A549 (cell line): ENCODE results near the gene SPHK1. TPM values are rescaled to one million over a fixed set of nuclear protein-coding genes. Genes with fewer than 3 reads are reported as not detected.

Source experiments
- ATAC-seq, 2 experiments: fragments of 200-7000 bp in 1 of 2; fragments of >200 bp in 1 of 2; cut with Nextera tagmentation in 1 of 2; cut with Tn5 transposase in 1 of 2; 3 replicates each; pipeline versions ENCODE4 v1.8.0 to v1.9.1; 2018 to 2020; ENCODE audit warnings: mild to moderate bottlenecking in 1 of 2, moderate library complexity in 1 of 2
- CTCF ChIA-PET: fragments of 300-600 bp; sonication (Branson Sonifier 250); formaldehyde crosslinking; extraction: SDS; loops from one replicate; lab custom pipeline; 2021; ENCODE audit warnings: antibody characterized with exemption, inconsistent platforms; lab: Yijun Ruan, JAX
- POLR2A ChIA-PET: fragments of 350-600 bp; formaldehyde crosslinking; extraction: SDS; loops from one replicate; lab custom pipeline; 2021; ENCODE audit warnings: antibody characterized with exemption, inconsistent platforms; lab: Yijun Ruan, JAX
- DNase-seq, 2 experiments: peaks; one replicate each; pipeline versions ENCODE4 v3.0.0 to v3.0.0-alpha.2; 2011 to 2016; ENCODE audit warnings: low read depth in 1 of 2, low spot score in 1 of 2
- FAIRE-seq: peaks from 2 replicates; lab custom pipeline; 2011; peaks lifted over from hg19 to GRCh38; lab: Jason Lieb, UNC
- H3K27ac ChIP-seq, 2 experiments: fragments of >200 bp; sonication (Bioruptor Twin); formaldehyde crosslinking; 3 replicates each; pipeline ENCODE4 v1.5.1; 2016 to 2017
- H3K4me1 ChIP-seq: fragments of >200 bp; sonication (Bioruptor Twin); formaldehyde crosslinking; 3 replicates; pipeline ENCODE4 v1.6.1; 2016
- H3K4me2 ChIP-seq: fragments of >200 bp; sonication (Bioruptor Twin); formaldehyde crosslinking; 3 replicates; pipeline ENCODE4 v1.6.1; 2016
- H3K4me3 ChIP-seq: fragments of >200 bp; sonication (Bioruptor Twin); formaldehyde crosslinking; 3 replicates; pipeline ENCODE4 v1.5.1; 2016
- H3K9me3 ChIP-seq: fragments of >200 bp; sonication (Bioruptor Twin); formaldehyde crosslinking; 3 replicates; pipeline ENCODE4 v1.6.1; 2016
- CHD2 ChIP-seq: fragments of 150-350 bp; IDR thresholded peaks from 2 replicates; pipeline ENCODE4 v1.6.1; 2014; ENCODE audit warnings: low read length; ENCODE audit not compliant: partially characterized antibody
- CTCF ChIP-seq: fragments of >200 bp; sonication (Bioruptor Twin); formaldehyde crosslinking; IDR thresholded peaks from 3 replicates; pipeline ENCODE4 v1.5.1; 2016
- ELK1 ChIP-seq: fragments of 150-350 bp; IDR thresholded peaks from 2 replicates; pipeline ENCODE4 v1.6.1; 2014; ENCODE audit warnings: low read depth, mild to moderate bottlenecking, low read length
- FOSB ChIP-seq: fragments of 250-450 bp; sonication (Bioruptor Pico); IDR thresholded peaks from 2 replicates; pipeline ENCODE4 v1.5.0; 2020; ENCODE audit warnings: mild to moderate bottlenecking, moderate library complexity
- FOSL2 ChIP-seq, 2 experiments: fragments of 450-650 bp in 1 of 2; fragments of >200 bp in 1 of 2; sonication (Bioruptor Twin) in 1 of 2; formaldehyde crosslinking; IDR thresholded peaks; 2 replicates each; pipeline versions ENCODE4 v1.5.0 to v1.6.1; 2016 to 2020; ENCODE audit warnings: mild to moderate bottlenecking in 1 of 2, moderate library complexity in 1 of 2
- HDAC2 ChIP-seq: fragments of 200-600 bp; sonication (generic); IDR thresholded peaks from 2 replicates; pipeline ENCODE4 v1.6.1; 2016
- HOXA7 ChIP-seq: fragments of 250-450 bp; sonication (Bioruptor Pico); IDR thresholded peaks from 2 replicates; pipeline ENCODE4 v1.5.0; 2020; ENCODE audit warnings: mild to moderate bottlenecking, moderate library complexity
- HOXB5 ChIP-seq: fragments of 250-450 bp; sonication (Bioruptor Pico); IDR thresholded peaks from 2 replicates; pipeline ENCODE4 v1.5.0; 2020; ENCODE audit warnings: mild to moderate bottlenecking, moderate library complexity
- KDM1A ChIP-seq: fragments of 200-600 bp; sonication (generic); IDR thresholded peaks from 2 replicates; pipeline ENCODE4 v1.6.1; 2016; ENCODE audit warnings: low read depth, mild to moderate bottlenecking
- MAFK ChIP-seq: fragments of 450-650 bp; IDR thresholded peaks from 2 replicates; pipeline ENCODE4 v1.6.1; 2014; ENCODE audit not compliant: partially characterized antibody
- NPAS2 ChIP-seq: fragments of 250-450 bp; sonication (Bioruptor Pico); IDR thresholded peaks from 2 replicates; pipeline ENCODE4 v1.8.0; 2022; ENCODE audit warnings: mild to moderate bottlenecking, moderate library complexity, borderline replicate concordance
- NR3C1 ChIP-seq: fragments of >200 bp; sonication (Bioruptor Twin); formaldehyde crosslinking; IDR thresholded peaks from 3 replicates; pipeline ENCODE4 v1.6.1; 2017
- REST ChIP-seq: fragments of 200-600 bp; sonication (generic); IDR thresholded peaks from 2 replicates; pipeline ENCODE4 v1.6.1; 2016; ENCODE audit warnings: antibody characterized with exemption, mild to moderate bottlenecking, moderate library complexity
- TP53 ChIP-seq: fragments of 250-450 bp; sonication (Bioruptor Pico); IDR thresholded peaks from 2 replicates; pipeline ENCODE4 v1.5.0; 2021; ENCODE audit warnings: mild to moderate bottlenecking, moderate library complexity
- ZFP36 ChIP-seq: fragments of 450-650 bp; IDR thresholded peaks from 2 replicates; pipeline ENCODE4 v1.6.1; 2014; ENCODE audit warnings: borderline replicate concordance; ENCODE audit not compliant: partially characterized antibody
- ZNF302 ChIP-seq: fragments of 250-450 bp; sonication (Bioruptor Pico); IDR thresholded peaks from 2 replicates; pipeline ENCODE4 v1.9.0; 2021; ENCODE audit warnings: inconsistent platforms, mild to moderate bottlenecking, moderate library complexity
- WGBS: methylation state at CpG from one replicate; pipeline ENCODE4 v1.1.6; 2017; ENCODE audit errors: missing lambda C conversion rate; 5-methylcytosine and 5-hydroxymethylcytosine counted together
- polyA plus RNA-seq, 4 experiments: library from polyadenylated mRNA; depleted of rRNA in 3 of 4; stranded (reverse); fragments of >200 nt; fragmentation: RNase III in 1 of 4; extraction: RNeasy Plus Mini Kit Qiagen cat#74134 plus additional on column Dnase treatment in 1 of 4; gene quantifications; 2 replicates in 3 of 4; 3 replicates in 1 of 4; pipeline ENCODE4 v1.2.3, GENCODE V29; 2011 to 2017

SPHK1 gene
- polyA plus RNA-seq, 2 of the 4 experiments (the other 2 are of a cell fraction), result 4.6 to 14.9 TPM

GRCh38 chr17:76371656-76372628 lies 12.5 kb upstream of the SPHK1 start:
- CTCF ChIA-PET, result interaction anchor here (0.7 to 29.4 kb wide), 8 partner anchors 10 to 921 kb away, joined by 3 to 899 read pairs (median 7); partner anchors contain the start of gene SPHK1
- Histone ChIP-seq H3K4me2 (no peak overlapping the region), H3K9me3 (no peaks in the 10 kb centered on the region), H3K4me3 (no peak overlapping the region), H3K4me1 (peaks cover 15% of the 10 kb centered on the region; the same call in 2 of the 3 replicates), H3K27ac (no peak overlapping the region)
- DNase-seq (peak in 1 of 2 experiments; percentile 65), FAIRE-seq (no peak), ATAC-seq (no peak)
- TF ChIP-seq TP53, result no peak
- TF ChIP-seq KDM1A, result no peak
- no peak for TF ChIP-seq ELK1
- TF ChIP-seq NR3C1, result no peak
- peak; percentile 72 for TF ChIP-seq MAFK
- no peak for TF ChIP-seq CHD2
- TF ChIP-seq ZFP36, result no peak
- no peak for TF ChIP-seq HDAC2
- TF ChIP-seq FOSL2 (IDR thresholded peaks at IDR 0.05), result no peak
- peak; percentile 28; the same call in 1 of the 2 replicates for TF ChIP-seq FOSL2 (CRISPR knock-in tag; IDR thresholded peaks at IDR 0.05)
- no peak for TF ChIP-seq HOXA7
- TF ChIP-seq FOSB (CRISPR knock-in tag), result no peak
- TF ChIP-seq REST, result no peak
- TF ChIP-seq, all 56 proteins: peak for 2
- whole genome bisulfite sequencing, result 77% methylated on average over 16 of the region's 16 CpGs
- POLR2A ChIA-PET, result interaction anchor here (0.7 kb wide), 1 partner anchor 75 kb away, joined by 4 read pairs; no protein-coding TSS in a partner anchor

- WGBS, result 77% methylated on average over 8 of the region's 8 CpGs
- Histone ChIP-seq H3K4me3 (no peak overlapping the region), H3K4me2 (no peak overlapping the region), H3K9me3 (no peaks in the 10 kb centered on the region), H3K27ac (no peak overlapping the region), H3K4me1 (peaks cover 10% of the 10 kb centered on the region; the same call in 2 of the 3 replicates)
- ChIA-PET CTCF (interaction anchor here (0.5 to 43.2 kb wide), 7 partner anchors 9 to 226 kb away, joined by 3 to 1094 read pairs (median 5); partner anchors contain the start of genes PRPSAP1 and SPHK1), POLR2A (interaction anchor here (1.8 kb wide), 1 partner anchor 9 kb away, joined by 10 read pairs; the partner anchor contains the start of gene SPHK1)
- no peak for DNase-seq
- no peak for FAIRE-seq
- no peak for TF ChIP-seq CTCF
- TF ChIP-seq HOXB5 (CRISPR knock-in tag), result no peak
- no peak for TF ChIP-seq ZNF302 (CRISPR knock-in tag)
- TF ChIP-seq NPAS2, result no peak
- ATAC-seq, result peak in 1 of 2 experiments; percentile 15; a peak in 1 of 6 replicates
Measured at GRCh38 chr17:76376318-76377133, 7.9 kb upstream of the SPHK1 start.
